GM19025 (cell line): ENCODE data around the gene ODF2L.

ENCODE experiments used
- ATAC-seq: cut with Tn5 transposase; IDR thresholded peaks from one replicate; pipeline ENCODE4 v1.9.1; 2021; ENCODE audit warnings: mild to moderate bottlenecking, low read depth, moderate library complexity; ENCODE audit not compliant: unreplicated experiment

The ODF2L gene

GRCh38 chr1:86324130-86324822 is 71.8 kb downstream of the ODF2L start:
- no peak for ATAC-seq

DNA sequence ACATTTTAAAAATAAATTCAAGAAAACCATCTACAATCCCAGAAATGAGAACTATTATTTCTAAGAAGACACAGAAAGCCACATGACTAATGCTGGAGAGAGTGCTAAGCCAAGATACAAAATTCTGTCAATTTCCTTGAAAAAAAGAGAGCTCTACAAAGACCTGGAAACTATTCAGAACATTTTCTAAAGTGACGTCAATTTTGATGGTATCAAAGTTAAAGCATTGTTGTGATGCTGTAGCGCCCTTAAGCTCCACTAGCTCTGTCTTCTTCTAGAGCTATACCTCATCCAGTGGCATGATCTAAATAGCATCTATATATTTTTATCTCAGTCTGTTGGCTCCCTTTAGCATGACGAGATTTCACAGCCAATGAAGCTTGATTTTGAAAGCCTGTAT is 73.9 kb downstream of the ODF2L start:
- no peak for ATAC-seq

DNA sequence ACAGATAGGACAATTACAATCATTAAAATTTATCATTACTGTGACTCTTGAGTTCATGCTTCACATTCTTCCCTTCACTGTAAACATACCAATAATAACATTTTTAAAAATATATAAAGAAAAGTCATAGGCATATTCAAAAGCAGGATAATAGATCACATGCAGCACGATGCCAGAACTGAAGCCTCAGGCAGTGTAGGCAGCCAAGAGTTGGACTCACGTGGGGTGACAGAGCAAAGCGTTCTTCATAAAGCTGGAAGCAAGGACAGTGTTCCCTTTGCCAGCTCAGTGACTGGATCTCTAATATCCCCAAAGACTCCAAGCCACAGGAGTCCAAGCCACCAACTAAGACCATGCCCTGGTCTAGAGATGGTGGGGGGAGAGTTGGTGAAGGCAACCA is 77.7 kb downstream of the ODF2L start:
- no peak for ATAC-seq

DNA sequence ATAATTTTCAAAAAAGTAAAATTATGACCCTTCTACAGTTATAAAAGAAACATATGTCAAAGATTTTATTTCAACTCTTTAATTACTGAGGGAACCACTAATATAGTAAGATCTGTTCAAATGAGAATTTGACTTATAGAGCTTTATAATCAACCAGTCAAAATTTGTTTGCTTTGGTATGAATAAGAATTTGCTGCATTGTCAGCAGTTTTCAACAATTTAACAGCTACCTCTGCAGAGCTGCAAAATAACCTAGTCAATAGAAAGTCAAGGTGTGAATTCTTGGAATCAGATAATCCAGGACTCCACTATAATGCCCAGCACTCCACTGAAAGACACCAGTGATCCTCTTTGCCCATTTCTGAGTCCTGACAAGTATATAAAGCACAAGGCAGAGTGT is 78.2 kb downstream of the ODF2L start:
- no peak for ATAC-seq

DNA sequence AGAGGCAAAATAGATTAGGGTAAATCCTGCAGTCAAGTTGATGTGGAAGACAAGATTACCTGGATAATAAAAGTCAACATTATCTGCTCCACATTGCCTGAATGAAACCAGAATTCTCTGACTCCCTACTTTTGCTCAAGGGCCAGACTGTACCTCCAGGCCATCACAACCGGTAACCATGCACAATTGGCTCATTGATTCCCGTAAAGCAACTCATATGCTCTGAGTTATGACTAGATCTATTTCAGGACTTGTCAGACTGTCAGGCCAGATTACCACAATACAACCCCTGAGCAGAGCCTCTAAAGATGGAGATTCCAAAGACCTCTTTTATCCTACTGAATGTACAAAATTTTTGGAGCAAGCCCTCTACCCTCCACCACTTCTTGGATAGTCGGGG is 90.4 kb downstream of the ODF2L start:
- ATAC-seq = no peak

DNA sequence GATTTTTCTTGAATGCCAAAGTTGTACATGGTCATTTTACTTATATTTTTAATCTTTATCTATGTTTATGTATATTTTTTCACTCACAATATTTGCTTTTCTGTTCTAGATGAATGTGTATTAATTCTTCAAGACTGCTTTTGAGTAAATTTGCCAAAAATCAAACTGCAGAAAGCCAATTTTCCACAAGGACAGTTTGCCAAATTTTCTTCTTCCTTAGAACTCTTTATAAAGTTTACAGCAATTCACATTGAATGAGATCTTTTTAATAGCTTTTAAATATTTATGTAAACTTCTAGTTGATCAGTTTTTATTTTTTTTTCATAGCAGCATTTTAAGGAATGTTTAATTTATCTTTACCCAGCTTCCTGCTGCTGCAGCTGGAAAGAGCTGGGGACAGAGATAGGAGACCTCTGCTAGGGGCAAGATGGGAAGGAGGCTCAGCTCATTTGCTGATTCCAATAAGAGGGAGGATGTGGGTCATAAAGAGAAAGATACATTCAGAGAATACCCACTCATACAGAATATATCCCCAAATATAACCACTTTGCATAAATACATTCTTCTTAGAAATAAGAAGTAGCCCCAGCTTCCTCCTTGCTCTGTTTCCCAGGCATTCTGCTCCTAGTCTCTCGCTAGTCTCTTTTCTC is 93.0 kb downstream of the ODF2L start:
- ATAC-seq = no peak
